T-cell (primary cell): ENCODE measurements around the gene ST6GALNAC3. TPM values are rescaled to one million over a fixed set of nuclear protein-coding genes. Genes with fewer than 3 reads are reported as not detected.
A peak's percentile ranks its signal among the peaks of the same experiment; 100 is the strongest.

Source experiments
- ATAC-seq, 4 experiments: fragments of 200-7000 bp in 3 of 4; fragments of 150-1000 bp in 1 of 4; cut with Tn5 transposase; replicated peaks in 1 of 4; 1 replicate in 3 of 4; 2 replicates in 1 of 4; pipeline ENCODE4 v1.10.0; 2021; ENCODE audit warnings: moderate library complexity in 3 of 4, mild to moderate bottlenecking in 2 of 4, moderate number of reproducible peaks in 1 of 4
- CTCF ChIA-PET, 2 donors: fragments of 300-600 bp; sonication (Branson Sonifier 250); formaldehyde crosslinking; loops; one replicate each; lab custom pipeline; 2022; ENCODE audit warnings: antibody characterized with exemption in 2 of 2; lab: Charles Lee
- POLR2A ChIA-PET, 2 donors: fragments of 300-600 bp; sonication (Branson Sonifier 250); formaldehyde crosslinking; loops; one replicate each; lab custom pipeline; 2022; ENCODE audit warnings: antibody characterized with exemption in 2 of 2; lab: Charles Lee
- DNase-seq, 35 experiments: peaks; one replicate each; pipeline versions ENCODE4 v3.0.0 to v3.0.0-alpha.2; 2013 to 2023
- H3K27ac ChIP-seq: one replicate; pipeline ENCODE4 v1.5.1; 2013; ENCODE audit warnings: low read length
- H3K27me3 ChIP-seq, 2 experiments: replicated peaks in 1 of 2; 1 replicate in 1 of 2; 2 replicates in 1 of 2; pipeline versions ENCODE4 v1.6.1 to v1.7.0; 2013; ENCODE audit warnings: low read length in 1 of 2, mixed read lengths in 1 of 2; ENCODE audit not compliant: control insufficient read depth in 2 of 2, insufficient read depth in 2 of 2; ENCODE audit errors: extremely low read depth in 1 of 2
- H3K36me3 ChIP-seq, 2 donors: 1 replicate in 1 of 2; 2 replicates in 1 of 2; pipeline versions ENCODE4 v1.6.1 to v1.7.0; 2013; ENCODE audit warnings: low read length in 1 of 2; ENCODE audit not compliant: control insufficient read depth in 2 of 2, insufficient read depth in 1 of 2; ENCODE audit errors: extremely low read depth in 1 of 2
- H3K4me1 ChIP-seq, 2 experiments: 1 replicate in 1 of 2; 2 replicates in 1 of 2; pipeline versions ENCODE4 v1.6.1 to v1.7.0; 2013; ENCODE audit warnings: low read length in 2 of 2, mixed read lengths in 1 of 2; ENCODE audit not compliant: insufficient read depth in 2 of 2, control insufficient read depth in 1 of 2; ENCODE audit errors: extremely low read depth in 1 of 2
- H3K4me3 ChIP-seq, 2 donors: 1 replicate in 1 of 2; 2 replicates in 1 of 2; pipeline versions ENCODE4 v1.5.1 to v1.7.0; 2013; ENCODE audit warnings: mild to moderate bottlenecking in 2 of 2, low read length in 1 of 2, moderate library complexity in 1 of 2; ENCODE audit not compliant: control insufficient read depth in 1 of 2; ENCODE audit errors: extremely low read depth in 1 of 2
- H3K9me3 ChIP-seq: 2 replicates; pipeline ENCODE4 v1.7.0; 2013
- H3K27ac Mint-ChIP-seq, 2 donors: one replicate each; pipeline ENCODE4 v1.8.0; 2020 to 2021; ENCODE audit warnings: mild to moderate bottlenecking in 2 of 2, mixed read lengths in 2 of 2
- H3K27me3 Mint-ChIP-seq, 2 donors: one replicate each; pipeline ENCODE4 v1.8.0; 2021 to 2022; ENCODE audit warnings: mixed read lengths in 2 of 2
- H3K36me3 Mint-ChIP-seq: one replicate; pipeline ENCODE4 v1.8.0; 2021; ENCODE audit warnings: mixed read lengths
- H3K4me1 Mint-ChIP-seq, 3 donors: one replicate each; pipeline ENCODE4 v1.8.0; 2020 to 2022; ENCODE audit warnings: mixed read lengths in 3 of 3, mild to moderate bottlenecking in 1 of 3
- H3K4me3 Mint-ChIP-seq, 3 donors: one replicate each; pipeline ENCODE4 v1.8.0; 2020 to 2022; ENCODE audit warnings: mild to moderate bottlenecking in 3 of 3, mixed read lengths in 3 of 3, moderate library complexity in 3 of 3
- H3K9me3 Mint-ChIP-seq, 3 donors: one replicate each; pipeline ENCODE4 v1.8.0; 2020 to 2022; ENCODE audit warnings: mixed read lengths in 3 of 3
- WGBS: methylation state at CpG from one replicate; pipeline ENCODE4 v1.1.5; 2013; ENCODE audit warnings: missing lambda C conversion rate; ENCODE audit not compliant: insufficient coverage; 5-methylcytosine and 5-hydroxymethylcytosine counted together
- total RNA-seq, 35 experiments: library from RNA in 6 of 35; stranded (reverse) in 6 of 35; fragments of 120-200 nt in 1 of 35; gene quantifications; one replicate each; pipeline versions ENCODE4 v1.2.1 to v1.2.4 and lab custom pipeline; 2013 to 2026

ST6GALNAC3 gene
- total RNA-seq, 5 donors from 2014 or later (not counting 1 experiment from before 2014, with no cell fraction given), result 0.33 to 6.6 (median 1.5) TPM

DNA sequence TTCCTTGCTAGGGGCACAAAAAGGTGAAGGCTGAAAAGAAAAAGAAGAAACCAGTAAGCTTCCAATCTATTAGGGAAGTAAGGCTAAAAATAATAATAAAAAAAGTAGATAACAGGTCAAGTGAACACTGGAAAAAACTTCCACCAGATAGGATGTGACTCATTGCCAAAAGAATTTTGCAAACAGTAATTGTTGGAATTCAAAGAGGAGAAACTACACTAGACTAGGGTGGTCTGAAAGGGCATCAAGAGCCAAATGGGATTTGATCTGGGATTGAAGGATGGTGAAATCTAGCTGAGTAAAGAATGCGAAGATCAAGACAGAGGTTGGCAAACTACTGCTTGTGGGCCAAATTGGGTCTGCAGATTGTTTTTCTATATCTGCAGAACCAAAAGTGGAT lies 6.0 kb upstream of the ST6GALNAC3 start:
- peaks cover 3 to 10% of the 10 kb centered on the region in 2 donors for H3K27me3 Mint-ChIP-seq
- H3K4me1 Mint-ChIP-seq, result peaks cover 0 to 3% (median 3%) of the 10 kb centered on the region in 3 donors
- DNase-seq, result no peak
- H3K27ac Mint-ChIP-seq, result no peak overlapping the region
- ChIA-PET CTCF (no interaction called here), POLR2A (no interaction called here)
- no peaks in the 10 kb centered on the region for H3K9me3 Mint-ChIP-seq
- no peak for ATAC-seq
- WGBS, result no CpG with 5 or more reads among the region's 1 CpG
- Histone ChIP-seq H3K36me3 (no peaks in the 10 kb centered on the region), H3K27ac (no peak overlapping the region), H3K9me3 (no peaks in the 10 kb centered on the region), H3K4me1 (peaks cover 0 to 2% of the 10 kb centered on the region in 2 experiments), H3K4me3 (no peak overlapping the region), H3K27me3 (peaks cover 0 to 3% of the 10 kb centered on the region in 2 experiments)
- no peak overlapping the region for H3K4me3 Mint-ChIP-seq
- no peaks in the 10 kb centered on the region for H3K36me3 Mint-ChIP-seq

DNA sequence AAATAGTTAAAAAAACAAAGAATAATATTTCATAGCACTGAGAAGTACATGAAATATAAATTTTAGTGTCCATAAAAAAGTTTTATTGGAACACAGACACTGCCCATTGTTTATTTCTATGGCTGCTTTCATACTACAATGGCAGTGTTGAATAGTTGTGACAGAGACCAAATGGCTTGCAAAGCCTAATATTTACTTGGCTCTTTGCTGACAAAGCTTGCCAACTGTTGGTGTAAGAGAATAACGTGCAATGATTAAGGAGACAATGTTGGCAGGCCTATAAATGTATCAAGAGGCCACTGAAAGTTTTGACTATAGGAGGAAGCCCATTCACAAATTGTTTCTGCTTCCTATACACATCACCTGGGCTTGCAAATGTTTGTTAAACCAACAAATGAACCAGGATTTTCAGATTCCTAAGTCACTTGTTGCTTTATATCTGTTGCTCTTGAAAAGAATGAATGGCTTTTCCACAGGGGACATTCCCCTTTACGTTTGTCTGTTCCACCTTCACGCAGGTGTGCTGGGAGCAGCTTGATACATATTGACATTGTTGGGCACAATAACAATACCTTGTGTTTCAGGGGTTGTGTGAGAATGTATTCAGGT lies 5.5 kb upstream of the ST6GALNAC3 start:
- Mint-ChIP-seq H3K9me3 (no peaks in the 10 kb centered on the region), H3K27me3 (peaks cover 3 to 5% of the 10 kb centered on the region in 2 donors), H3K27ac (no peak overlapping the region), H3K4me3 (no peak overlapping the region), H3K4me1 (peaks cover 5 to 7% (median 7%) of the 10 kb centered on the region in 3 donors), H3K36me3 (no peaks in the 10 kb centered on the region)
- peaks cover 2 to 6% of the 10 kb centered on the region in 2 experiments for H3K4me1 ChIP-seq
- ChIA-PET CTCF (no interaction called here), POLR2A (no interaction called here)
- no peaks in the 10 kb centered on the region for H3K36me3 ChIP-seq
- 60% methylated on average over 1 of the region's 3 CpGs for WGBS
- no peak overlapping the region for H3K27ac ChIP-seq
- no peak for DNase-seq
- no peak overlapping the region for H3K4me3 ChIP-seq
- peaks cover 0 to 3% of the 10 kb centered on the region in 2 experiments for H3K27me3 ChIP-seq
- H3K9me3 ChIP-seq, result no peaks in the 10 kb centered on the region
- no peak for ATAC-seq

DNA sequence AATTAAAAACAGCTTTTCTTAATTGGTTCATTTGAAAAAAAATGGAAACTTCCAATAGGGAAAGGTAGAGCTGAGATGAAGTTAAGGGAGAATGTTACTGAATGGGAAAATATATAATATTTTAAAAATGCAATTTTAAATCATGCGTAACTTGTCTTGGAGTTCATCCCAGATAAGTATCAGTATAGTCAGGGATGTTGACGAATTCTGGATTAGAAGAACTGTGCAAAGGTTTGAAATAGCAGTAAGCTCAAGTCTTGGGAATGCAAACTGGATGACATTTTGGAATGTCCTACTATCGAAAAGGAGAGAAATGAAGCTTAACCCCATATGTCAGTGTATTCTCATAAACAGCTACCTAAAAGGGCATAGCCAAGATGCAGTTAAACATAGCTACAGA lies 4.0 kb upstream of the ST6GALNAC3 start:
- H3K4me1 ChIP-seq, result peaks cover 10 to 15% of the 10 kb centered on the region in 2 experiments
- DNase-seq (no peak), ATAC-seq (no peak)
- 79% methylated on average over 2 of the region's 3 CpGs for WGBS
- POLR2A ChIA-PET, result no interaction called here
- no peaks in the 10 kb centered on the region for H3K36me3 ChIP-seq
- H3K4me3 Mint-ChIP-seq, result no peak overlapping the region
- no peak overlapping the region for H3K4me3 ChIP-seq
- peaks cover 18 to 19% (median 19%) of the 10 kb centered on the region in 3 donors for H3K4me1 Mint-ChIP-seq
- no peaks in the 10 kb centered on the region for H3K9me3 ChIP-seq
- CTCF ChIA-PET, result interaction anchor here in 1 of 2 donors (0.5 kb wide), 1 partner anchor 24 kb away, joined by 6 read pairs; no protein-coding TSS in a partner anchor
- H3K27ac Mint-ChIP-seq, result no peak overlapping the region
- no peaks in the 10 kb centered on the region for H3K9me3 Mint-ChIP-seq
- H3K27me3 ChIP-seq, result peaks cover 0 to 9% of the 10 kb centered on the region in 2 experiments
- peaks cover 0 to 6% of the 10 kb centered on the region in 2 donors for H3K27me3 Mint-ChIP-seq
- no peaks in the 10 kb centered on the region for H3K36me3 Mint-ChIP-seq
- H3K27ac ChIP-seq, result no peak overlapping the region

DNA sequence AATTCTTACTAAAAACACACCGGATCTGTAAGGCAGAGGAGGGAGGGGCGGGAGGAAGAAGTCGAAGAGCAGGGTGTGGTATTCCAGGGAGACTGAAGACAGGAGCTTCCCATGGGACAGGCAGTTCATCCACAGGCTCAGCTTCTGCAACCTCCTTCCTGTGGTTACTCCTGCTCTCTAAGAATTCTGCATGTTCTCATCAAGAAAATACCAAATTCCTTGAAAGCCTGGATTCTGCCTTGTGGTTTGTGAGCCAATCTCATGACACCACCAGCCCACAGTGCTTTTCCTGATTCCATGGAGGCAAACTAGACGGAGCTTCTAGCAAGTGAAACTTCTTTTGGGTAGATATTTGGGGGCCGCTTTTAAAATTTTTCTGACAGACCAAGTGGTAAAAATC lies 1.1 kb upstream of the ST6GALNAC3 start:
- H3K4me1 ChIP-seq, result peaks cover 14 to 15% of the 10 kb centered on the region in 2 experiments
- H3K36me3 ChIP-seq, result no peaks in the 10 kb centered on the region
- peaks cover 26 to 28% (median 27%) of the 10 kb centered on the region in 3 donors for H3K4me1 Mint-ChIP-seq
- H3K27ac Mint-ChIP-seq, result no peak overlapping the region
- H3K36me3 Mint-ChIP-seq, result no peaks in the 10 kb centered on the region
- POLR2A ChIA-PET, result no interaction called here
- DNase-seq (no peak), ATAC-seq (no peak)
- no peaks in the 10 kb centered on the region for H3K9me3 Mint-ChIP-seq
- peak overlapping the region; percentile 31 to 86 (median 85) for H3K4me3 Mint-ChIP-seq
- peaks cover 0 to 4% of the 10 kb centered on the region in 2 donors for H3K27me3 Mint-ChIP-seq
- CTCF ChIA-PET, result no interaction called here
- H3K4me3 ChIP-seq, result no peak overlapping the region
- H3K9me3 ChIP-seq, result no peaks in the 10 kb centered on the region
- no CpG with 5 or more reads among the region's 5 CpGs for WGBS
- peaks cover 0 to 9% of the 10 kb centered on the region in 2 experiments for H3K27me3 ChIP-seq
- no peak overlapping the region for H3K27ac ChIP-seq

DNA sequence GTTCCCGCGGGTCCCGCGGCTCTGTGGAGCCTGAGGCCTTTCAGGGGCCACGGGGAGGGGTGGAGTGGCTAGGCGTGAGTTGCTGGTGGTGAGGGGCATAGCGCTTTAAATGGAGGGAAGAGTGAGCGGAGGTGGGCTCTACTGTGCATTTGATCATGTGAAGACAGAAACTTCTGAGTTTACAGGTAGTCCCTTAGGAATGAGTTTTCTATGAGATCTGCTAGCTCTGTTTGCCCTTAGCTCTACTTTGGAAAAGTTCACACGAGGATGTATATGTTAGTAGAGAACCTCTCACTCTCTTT lies 593 bp downstream of the ST6GALNAC3 start:
- DNase-seq (peak in 2 of 35 experiments; percentile 3 to 8), ATAC-seq (peak in 2 of 4 experiments; percentile 1 to 5)
- Mint-ChIP-seq H3K27ac (peak overlapping the region in 1 of 2 donors; percentile 59), H3K4me1 (peaks cover 26 to 32% (median 27%) of the 10 kb centered on the region in 3 donors), H3K9me3 (no peaks in the 10 kb centered on the region), H3K27me3 (peaks cover 0 to 2% of the 10 kb centered on the region in 2 donors), H3K36me3 (no peaks in the 10 kb centered on the region), H3K4me3 (peak overlapping the region; percentile 84 to 86 (median 85))
- peaks cover 14 to 15% of the 10 kb centered on the region in 2 experiments for H3K4me1 ChIP-seq
- H3K27me3 ChIP-seq, result peaks cover 0 to 9% of the 10 kb centered on the region in 2 experiments
- peak overlapping the region; percentile 66 to 89 for H3K4me3 ChIP-seq
- no peaks in the 10 kb centered on the region for H3K9me3 ChIP-seq
- ChIA-PET CTCF (no interaction called here), POLR2A (no interaction called here)
- no peaks in the 10 kb centered on the region for H3K36me3 ChIP-seq
- 41% methylated on average over 8 of the region's 9 CpGs for WGBS
- H3K27ac ChIP-seq, result no peak overlapping the region

DNA sequence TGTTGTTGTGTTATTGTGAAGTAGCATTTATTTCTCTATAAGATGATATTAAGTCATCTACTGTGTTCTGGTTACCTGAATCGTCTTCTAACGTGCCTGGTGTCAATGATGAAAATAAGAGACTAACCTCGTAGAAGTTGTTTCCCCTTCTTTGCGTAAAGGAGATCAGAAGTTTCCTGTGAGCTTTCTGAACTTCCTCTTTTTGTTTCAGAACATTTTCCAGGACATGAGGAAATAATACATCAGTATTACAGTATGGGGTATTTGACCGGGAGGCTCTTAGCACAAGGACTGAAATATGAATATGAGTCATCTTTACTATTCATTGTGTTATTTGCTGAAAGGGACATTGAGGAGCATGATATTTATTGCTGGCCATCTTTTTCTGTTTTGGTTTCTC lies 1.3 kb downstream of the ST6GALNAC3 start:
- CTCF ChIA-PET, result no interaction called here
- no peak overlapping the region for H3K27ac ChIP-seq
- DNase-seq, result no peak

More for the DNA sequence above, 1.3 kb downstream of the ST6GALNAC3 start:
- WGBS, result 64% methylated on average over 3 of the region's 5 CpGs
- no peaks in the 10 kb centered on the region for H3K9me3 Mint-ChIP-seq
- Histone ChIP-seq H3K36me3 (no peaks in the 10 kb centered on the region), H3K9me3 (no peaks in the 10 kb centered on the region), H3K4me1 (peaks cover 14 to 15% of the 10 kb centered on the region in 2 experiments), H3K4me3 (no peak overlapping the region), H3K27me3 (peaks cover 0 to 9% of the 10 kb centered on the region in 2 experiments)
- H3K4me1 Mint-ChIP-seq, result peaks cover 26 to 36% (median 27%) of the 10 kb centered on the region in 3 donors
- H3K4me3 Mint-ChIP-seq, result peak overlapping the region; percentile 84 to 86 (median 85)
- POLR2A ChIA-PET, result no interaction called here
- no peaks in the 10 kb centered on the region for H3K36me3 Mint-ChIP-seq
- no peak overlapping the region for H3K27ac Mint-ChIP-seq
- ATAC-seq, result no peak
- peaks cover 0 to 2% of the 10 kb centered on the region in 2 donors for H3K27me3 Mint-ChIP-seq
